NCI-H524 treated with DMSO at 0.1 percent for 48 hours (cell line): ENCODE measurements around the gene CORO6.

ENCODE experiments used
- DNase-seq: peaks from one replicate; lab custom pipeline; 2025; lab: John Stamatoyannopoulos, UW

CORO6 gene

GRCh38 chr17:29612404-29613280 lies 10.1 kb downstream of the CORO6 start:
- DNase-seq: no peak

GRCh38 chr17:29612094-29612403 lies 10.7 kb downstream of the CORO6 start:
- DNase-seq: no peak

- DNase-seq: no peak
These were observed 11.2 kb downstream of the CORO6 start for GRCh38 chr17:29611351-29612093.

DNA sequence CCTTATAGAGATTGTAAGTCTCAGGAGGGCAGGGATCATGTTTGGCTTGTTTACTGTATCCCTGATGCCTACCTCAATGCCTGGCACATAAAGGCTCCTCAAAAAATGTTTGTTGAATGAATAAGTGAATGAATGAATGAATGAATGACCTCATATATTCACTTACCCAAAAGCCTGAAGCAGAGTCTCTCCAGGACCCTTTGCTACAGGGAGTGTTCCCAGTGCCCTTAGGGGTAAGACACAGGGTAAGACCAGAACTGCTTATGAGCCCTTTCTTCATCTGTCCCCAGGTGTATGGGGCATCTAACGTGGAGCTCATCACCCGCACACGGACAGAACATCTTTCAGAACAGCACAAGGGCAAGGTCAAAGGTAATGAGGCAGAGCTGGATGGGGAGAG lies 12.3 kb downstream of the CORO6 start:
- DNase-seq: no peak

GRCh38 chr17:29608986-29609385 lies 13.7 kb downstream of the CORO6 start:
- no peak for DNase-seq

GRCh38 chr17:29607557-29608195 lies 15.0 kb downstream of the CORO6 start:
- DNase-seq: no peak

DNA sequence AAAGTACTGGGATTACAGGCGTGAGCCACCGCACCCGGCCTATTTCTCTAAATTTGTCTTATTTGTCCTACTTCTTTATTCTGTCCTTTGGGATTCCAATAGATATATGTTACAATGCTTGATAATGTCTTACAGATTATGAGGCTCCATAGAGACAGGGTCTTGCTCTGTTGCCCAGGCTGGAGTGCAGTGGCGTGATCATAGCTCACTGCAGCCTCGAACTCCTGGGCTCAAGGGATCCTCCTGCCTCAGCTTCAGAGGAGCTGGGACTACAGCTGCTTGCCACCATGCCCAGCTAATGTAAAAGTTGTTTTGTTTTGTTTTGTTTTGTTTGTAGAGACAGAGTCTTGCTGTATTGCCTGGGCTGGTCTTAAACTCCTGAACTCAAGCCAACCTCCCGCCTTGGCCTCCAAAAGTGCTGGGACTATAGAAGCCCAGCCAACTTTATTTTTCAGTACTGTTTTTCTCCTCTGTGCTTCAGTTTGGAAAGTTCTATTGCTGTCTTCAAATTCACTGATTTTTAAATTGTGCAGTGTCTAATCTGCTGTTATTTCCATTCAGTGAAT lies 19.5 kb downstream of the CORO6 start:
- DNase-seq: no peak

- DNase-seq: peak; percentile 18
These were observed 25.1 kb downstream of the CORO6 start for GRCh38 chr17:29597361-29598172.

DNA sequence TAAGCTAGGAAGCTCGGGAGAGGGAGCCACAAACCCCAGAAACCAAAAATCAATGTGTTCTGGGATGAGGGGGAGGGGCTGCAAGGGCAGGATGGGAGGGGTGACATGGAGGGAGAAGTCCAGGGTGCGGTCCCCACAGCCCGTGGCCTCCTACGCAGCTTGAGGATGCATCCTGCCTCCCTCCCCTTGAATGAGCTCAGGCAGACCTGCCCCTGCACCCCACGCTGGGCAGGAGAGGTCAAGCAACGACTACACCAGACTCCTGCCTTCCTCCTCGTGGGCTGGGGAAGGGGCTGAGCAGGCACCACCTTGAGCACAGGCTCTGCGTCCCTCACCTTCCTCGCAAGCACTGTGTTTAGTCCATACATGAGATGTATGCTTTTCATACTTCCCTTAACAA lies 25.9 kb downstream of the CORO6 start:
- DNase-seq: no peak

GRCh38 chr17:29595943-29596774 lies 26.6 kb downstream of the CORO6 start:
- no peak for DNase-seq

- no peak for DNase-seq
These were observed 27.4 kb downstream of the CORO6 start for GRCh38 chr17:29595107-29595942.

GRCh38 chr17:29594519-29595090 lies 28.1 kb downstream of the CORO6 start:
- no peak for DNase-seq

DNA sequence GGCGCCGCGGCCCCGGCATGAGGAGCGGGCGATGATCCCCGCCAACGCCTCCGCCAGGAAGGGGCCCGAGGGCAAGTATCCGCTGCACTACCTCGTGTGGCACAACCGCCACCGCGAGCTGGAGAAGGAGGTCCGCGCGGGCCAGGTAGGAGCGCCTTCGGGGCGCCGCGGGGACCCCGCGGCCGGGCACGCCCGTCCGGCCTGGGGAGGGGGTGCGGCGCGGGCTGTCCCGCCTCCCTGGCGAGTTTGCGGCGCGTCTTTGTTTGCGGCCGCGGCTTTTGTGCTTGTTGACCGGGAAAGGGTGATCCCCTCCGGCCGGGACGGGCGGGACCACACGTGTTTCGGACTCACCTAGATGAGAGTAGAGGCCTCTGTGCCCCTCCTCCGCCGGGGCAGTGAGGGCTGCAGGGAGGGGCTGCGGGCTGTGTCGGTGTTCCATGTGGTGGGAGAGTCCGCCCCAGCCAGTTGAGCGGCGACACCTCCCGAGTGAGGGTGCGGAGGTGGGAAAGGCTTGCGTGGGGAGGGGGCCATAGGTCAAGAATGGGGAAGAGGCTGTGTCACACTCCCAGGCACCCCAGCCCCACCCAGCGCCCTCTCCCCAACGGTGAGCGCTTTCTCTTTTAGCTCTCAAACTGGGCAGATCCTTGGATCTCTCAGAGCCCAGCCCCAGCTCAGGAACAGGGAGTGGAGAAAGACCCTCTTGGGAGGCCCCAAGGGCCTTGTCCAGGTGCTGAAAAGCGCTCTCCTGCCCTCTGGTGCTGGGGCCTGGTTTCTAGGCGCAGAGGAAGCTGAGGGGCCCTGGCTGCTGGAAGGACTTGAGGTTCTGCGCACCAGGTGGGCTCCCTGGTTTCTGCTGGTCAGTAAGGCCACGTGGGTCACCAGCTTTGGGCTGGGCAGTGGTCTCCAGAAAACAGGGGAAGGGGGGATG lies 28.9 kb downstream of the CORO6 start:
- DNase-seq: no peak

DNA sequence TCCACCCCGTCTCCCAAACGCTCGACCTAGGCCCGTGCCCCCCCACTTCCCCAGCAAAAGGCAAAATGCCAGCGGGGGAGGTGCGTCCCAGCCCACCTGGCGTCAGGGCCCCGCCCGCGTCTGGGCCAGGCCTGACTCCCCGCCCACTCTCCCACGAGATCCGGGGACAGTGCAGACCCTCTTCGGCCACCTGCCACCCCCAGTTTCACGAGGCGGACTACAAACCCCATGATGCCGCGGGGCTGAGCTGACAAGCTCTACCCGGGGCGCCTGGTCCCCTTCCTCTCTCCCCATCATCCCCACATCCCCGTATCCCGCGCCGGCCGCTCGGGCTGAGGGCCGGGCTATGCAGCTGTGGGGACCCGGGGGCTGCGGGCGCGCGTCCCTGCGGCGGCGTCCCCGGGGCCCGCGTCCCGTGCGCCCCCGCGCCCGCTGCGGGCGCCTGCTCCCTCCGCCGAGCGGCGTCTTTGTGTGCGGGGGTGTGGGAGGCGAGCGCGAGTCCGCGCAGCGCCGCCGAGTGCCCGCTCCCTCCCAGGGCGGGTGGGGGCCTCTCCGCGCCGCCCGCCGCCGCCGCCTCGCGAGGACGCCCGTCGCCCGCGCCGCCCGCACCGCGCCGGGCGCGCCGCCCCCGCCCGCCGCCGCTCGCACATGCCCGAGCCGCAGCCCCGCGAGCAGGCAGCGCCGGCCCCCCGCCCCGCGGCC lies 29.7 kb downstream of the CORO6 start, which contains the start of gene ANKRD13B:
Gene ANKRD13B (plus strand): TSS at position 283 of the 702 bp plus-strand sequence. CDS start 490 bp downstream, outside the sequence.
- DNase-seq: peak; percentile 68

DNA sequence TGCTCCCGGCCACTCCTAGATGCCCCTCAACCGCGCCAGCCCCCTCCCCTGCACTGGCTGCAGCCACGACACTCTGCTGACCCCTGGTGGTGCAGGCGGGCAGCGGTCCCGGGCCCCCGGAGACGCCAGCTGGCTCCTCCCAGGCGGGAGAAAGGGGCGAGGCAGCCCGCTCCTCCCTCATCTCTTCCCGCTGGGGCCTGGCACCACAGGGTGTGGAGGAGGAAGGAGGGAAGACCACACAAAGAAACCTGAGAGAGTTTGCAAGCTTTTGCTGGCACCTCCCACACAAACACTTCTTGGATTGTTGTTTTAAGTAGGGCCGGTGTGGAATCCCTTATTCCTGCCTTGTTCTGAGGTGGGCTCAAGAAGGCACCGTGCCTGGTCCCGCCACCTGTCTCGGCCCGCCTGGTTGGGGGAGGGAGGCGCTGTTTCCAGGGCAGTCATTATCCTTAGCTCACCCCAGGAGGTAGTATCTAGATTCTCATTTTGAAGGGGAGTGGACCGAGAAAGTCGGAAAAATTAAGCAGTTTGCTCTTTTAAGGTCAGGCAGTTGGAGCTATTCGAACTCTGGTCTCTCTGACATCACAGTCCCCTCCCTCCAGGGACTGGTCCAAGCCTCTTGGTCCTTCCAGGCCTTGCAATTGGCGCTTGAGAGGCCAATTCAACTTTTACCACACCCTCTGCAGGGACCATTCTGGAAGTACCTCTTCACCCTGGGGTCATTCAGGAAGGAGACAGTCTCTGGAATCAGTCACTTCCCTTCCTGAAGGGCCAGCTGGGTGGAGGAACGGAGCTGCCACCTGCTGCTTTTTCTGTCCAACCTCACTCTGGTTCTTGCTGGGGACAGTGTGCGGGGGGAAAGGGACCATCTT lies 30.7 kb downstream of the CORO6 start:
- peak; percentile 87 for DNase-seq

DNA sequence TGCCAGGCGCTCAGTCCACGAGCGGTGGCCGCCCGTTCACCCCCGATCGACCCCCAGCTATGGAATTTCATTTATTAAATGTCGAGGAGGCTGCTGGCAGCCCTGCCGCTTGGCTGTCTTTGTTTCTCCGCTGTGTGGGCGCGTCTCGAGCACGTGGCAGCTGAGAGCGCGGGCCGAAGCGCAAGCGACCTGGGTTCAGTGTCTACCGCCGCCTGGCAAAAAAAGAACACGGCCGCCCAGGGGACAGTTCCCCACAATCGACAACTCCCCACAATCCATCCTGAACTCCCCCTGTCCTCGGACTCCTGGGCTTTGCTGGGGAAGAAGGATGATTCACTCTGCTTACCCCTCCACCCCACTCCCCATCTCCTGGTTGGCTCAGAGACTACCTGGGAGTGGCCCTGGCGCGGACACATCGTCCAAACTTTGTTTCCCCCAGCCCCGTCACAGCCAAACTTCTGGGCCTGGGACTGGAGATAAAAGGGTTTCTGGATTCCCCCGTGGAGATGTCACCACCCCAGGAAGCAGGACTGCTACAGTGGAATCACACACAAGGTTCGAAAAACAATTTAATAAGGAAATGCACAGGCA lies 31.5 kb downstream of the CORO6 start:
- DNase-seq: no peak
